Ovary (tissue), 9 donors: Measurements from ENCODE around the gene INHBC. TPM values are rescaled to one million over a fixed set of nuclear protein-coding genes. Genes with fewer than 3 reads are reported as not detected.

Experiments used
- DNase-seq, 5 donors: peaks; one replicate each; pipeline ENCODE4 v3.0.0-alpha.2; 2019 to 2020
- H3K27ac ChIP-seq, 2 donors: fragments of 200-600 bp; one replicate each; pipeline versions ENCODE4 v1.5.1 to v1.8.0; 2019 to 2022
- H3K27me3 ChIP-seq: fragments of 200-600 bp; one replicate; pipeline ENCODE4 v1.8.0; 2022
- H3K36me3 ChIP-seq: fragments of 200-600 bp; sonication (generic); one replicate; pipeline ENCODE4 v1.5.1; 2019
- H3K4me1 ChIP-seq: one replicate; pipeline ENCODE4 v1.8.1; 2013; ENCODE audit warnings: mild to moderate bottlenecking, moderate library complexity; ENCODE audit not compliant: insufficient read depth
- H3K4me3 ChIP-seq: fragments of 200-600 bp; sonication (generic); one replicate; pipeline ENCODE4 v1.5.1; 2017
- H3K9me3 ChIP-seq, 2 donors: fragments of 200-600 bp in 1 of 2; sonication (generic) in 1 of 2; one replicate each; pipeline versions ENCODE4 v1.5.1 to v1.8.1; 2013 to 2019; ENCODE audit warnings: mild to moderate bottlenecking in 1 of 2, moderate library complexity in 1 of 2
- CTCF ChIP-seq, 3 donors: fragments of 450-650 bp in 2 of 3; fragments of 200-600 bp in 1 of 3; IDR thresholded peaks; one replicate each; pipeline versions ENCODE4 v1.5.1 to v1.8.0; 2016 to 2022; ENCODE audit warnings: antibody characterized with exemption in 3 of 3, mild to moderate bottlenecking in 1 of 3
- EP300 ChIP-seq: sonication (generic); formaldehyde crosslinking; IDR thresholded peaks from one replicate; pipeline ENCODE4 v1.6.1; 2017; ENCODE audit warnings: antibody characterized with exemption
- POLR2A ChIP-seq: fragments of 450-650 bp; IDR thresholded peaks from one replicate; pipeline ENCODE4 v1.6.1; 2017; ENCODE audit warnings: antibody characterized with exemption, mild to moderate bottlenecking, moderate library complexity
- WGBS, 3 donors: extraction: QIAGEN DNeasy Blood & Tissue Kit in 1 of 3; methylation state at CpG; one replicate each; pipeline versions ENCODE4 v1.1.5 to v1.1.7; 2013 to 2017; 5-methylcytosine and 5-hydroxymethylcytosine counted together
- intact Hi-C, 4 donors: fragments of 100-400 bp; cut with DNase I; formaldehyde crosslinking; loops; one replicate each; pipeline versions ENCODE4 v1.11.0 to v1.15.1; 2022 to 2023
- polyA plus RNA-seq, 2 donors: library from polyadenylated mRNA; stranded (reverse); fragments of 200-250 nt in 1 of 2; fragments of 350-450 nt in 1 of 2; fragmentation: Illumina TruSeq in 1 of 2; extraction: RNeasy Lipid Tissue Mini Kit (QIAGEN cat#74804) in 1 of 2; gene quantifications; one replicate each; pipeline ENCODE4 v1.2.3, GENCODE V29; 2013 to 2014
- total RNA-seq, 7 donors: library from RNA; depleted of rRNA in 2 of 7; stranded (reverse); fragments of >200 nt in 2 of 7; fragmentation: NEBNext Ultra II Directional in 3 of 7; extraction: Animal tissue kit (Norgen Biotek cat#: 25700) in 3 of 7; gene quantifications; one replicate each; pipeline versions ENCODE4 v1.1.0 to v1.2.4, GENCODE V29; 2016 to 2023
- donor health status: DM: no; HTN: no; CAD: no; lungs with moderate emphysema.
- donor health status: DM: no; HTN: no; CAD: no.
- donor health status: Bipolar disorder and iron deficiency.
- donor health status: DM: yes; HTN: yes; CAD: no.
- donor health status: DM: no; HTN: no; CAD: no.
- donor health status: DM: yes; HTN: yes; CAD: no.

The INHBC gene
- total and polyA plus RNA-seq, 9 donors: 0.07 to 0.27 (median 0.12) TPM; not detected in 5

- H3K9me3 ChIP-seq: no peaks in the 10 kb centered on the region
- DNase-seq: peak; percentile 95 to 98 (median 96)
- no peaks in the 10 kb centered on the region for H3K36me3 ChIP-seq
- H3K4me1 ChIP-seq: peaks cover 3% of the 10 kb centered on the region
- TF ChIP-seq CTCF (IDR thresholded peaks at IDR 0.05) (no peak), EP300 (peak; percentile 22), POLR2A (peak; percentile 95)
- H3K27ac ChIP-seq: peak within 1 kb of the TSS; percentile 89 to 96
- no peaks in the 10 kb centered on the region for H3K27me3 ChIP-seq
- WGBS, 3 donors: 1% methylated on average over 41 of the region's 41 CpGs
- intact Hi-C loops: loop anchor here in 1 of 4 donors (1.0 kb wide), 1 partner anchor 205 kb away; no protein-coding TSS in a partner anchor
- peak within 1 kb of the TSS; percentile 66 for H3K4me3 ChIP-seq
Observed at GRCh38 chr12:57430931-57431566, 3.5 kb upstream of the INHBC start, which contains the start of gene R3HDM2. Gene R3HDM2 (minus strand): TSS chr12:57431043. CDS start chr12:57310428, 120,615 bp downstream.

GRCh38 chr12:57431654-57432188 lies 2.9 kb upstream of the INHBC start:
- Histone ChIP-seq H3K36me3 (no peaks in the 10 kb centered on the region), H3K9me3 (no peaks in the 10 kb centered on the region), H3K4me1 (peaks cover 3% of the 10 kb centered on the region), H3K27ac (no peak overlapping the region), H3K4me3 (peak overlapping the region; percentile 66), H3K27me3 (no peaks in the 10 kb centered on the region)
- intact Hi-C loops: loop anchor here in 1 of 4 donors (1.0 kb wide), 1 partner anchor 205 kb away; no protein-coding TSS in a partner anchor
- DNase-seq: no peak
- 76 to 84% (median 80%) methylated on average over 11 of the region's 11 CpGs for WGBS, 3 donors
- TF ChIP-seq CTCF (IDR thresholded peaks at IDR 0.05) (no peak), EP300 (no peak), POLR2A (no peak)

DNA sequence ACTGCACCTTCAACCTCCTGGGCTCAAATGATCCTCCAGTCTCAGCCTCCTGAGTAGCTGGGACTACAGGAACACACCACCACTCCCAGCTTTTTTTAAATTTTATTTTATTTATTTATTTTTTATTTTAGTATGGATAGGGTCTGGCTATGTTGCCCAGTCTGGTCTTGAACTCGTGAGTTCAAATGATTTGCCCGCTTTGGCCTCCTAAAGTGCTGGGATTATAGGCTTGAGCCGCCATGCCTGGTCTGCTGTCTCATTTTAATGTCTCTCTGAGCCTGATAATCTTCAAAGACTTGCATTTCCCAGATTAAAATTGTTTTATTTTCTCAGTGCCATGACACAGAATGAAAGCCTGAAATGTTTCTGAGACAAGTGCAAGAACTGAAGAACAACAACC lies 1.2 kb upstream of the INHBC start:
- WGBS, 3 donors: 76 to 93% (median 87%) methylated on average over 3 of the region's 3 CpGs
- intact Hi-C loops: no loop called here

GRCh38 chr12:57435293-57435692 lies 709 bp downstream of the INHBC start:
- no peaks in the 10 kb centered on the region for H3K27me3 ChIP-seq
- no peaks in the 10 kb centered on the region for H3K4me1 ChIP-seq
- H3K27ac ChIP-seq: no peak overlapping the region
- WGBS, 3 donors: 48 to 66% (median 50%) methylated on average over 4 of the region's 4 CpGs
- no peak overlapping the region for H3K4me3 ChIP-seq
- no peak for TF ChIP-seq CTCF (IDR thresholded peaks at IDR 0.05)
- no peak for TF ChIP-seq EP300
- no peak for TF ChIP-seq POLR2A
- H3K36me3 ChIP-seq: no peaks in the 10 kb centered on the region
- intact Hi-C loops: loop anchor here in 1 of 4 donors (5.0 kb wide), 1 partner anchor 168 kb away; no protein-coding TSS in a partner anchor
- DNase-seq: no peak
- no peaks in the 10 kb centered on the region for H3K9me3 ChIP-seq

More for the DNA sequence above, 1.2 kb upstream of the INHBC start:
- no peak overlapping the region for H3K27ac ChIP-seq
- no peak overlapping the region for H3K4me3 ChIP-seq
- TF ChIP-seq POLR2A (no peak), CTCF (IDR thresholded peaks at IDR 0.05) (no peak), EP300 (no peak)
- no peaks in the 10 kb centered on the region for H3K36me3 ChIP-seq
- H3K4me1 ChIP-seq: peaks cover 3% of the 10 kb centered on the region
- no peak for DNase-seq
- no peaks in the 10 kb centered on the region for H3K9me3 ChIP-seq
- H3K27me3 ChIP-seq: no peaks in the 10 kb centered on the region
